ENCODE measurements around the gene SNAI1. TPM values are rescaled to one million over a fixed set of nuclear protein-coding genes. Genes with fewer than 3 reads are reported as not detected.

Gene SNAI1
- total RNA-seq, 1 experiment from 2014 or later: 2.6 TPM

- no peak for DNase-seq (ENCODE audit: low spot score)
Observed at GRCh38 chr20:50037123-50037522, 54.3 kb downstream of the SNAI1 start.

- DNase-seq (ENCODE audit: low spot score): no peak
Observed at GRCh38 chr20:50037575-50037974, 54.8 kb downstream of the SNAI1 start.

GRCh38 chr20:50038169-50038568 is 55.4 kb downstream of the SNAI1 start:
- DNase-seq (ENCODE audit: low spot score): no peak

Other genes with a start within 250 kb of the SNAI1 start
- 9.9 and 10.6 TPM in 2 replicates for gene SLC9A8, start 170.2 kb upstream of the SNAI1 start, total RNA-seq (2014; rRNA removed; shearing (Covaris generic))
- gene SPATA2, start 67.5 kb upstream of the SNAI1 start, total RNA-seq (2014; rRNA removed; shearing (Covaris generic)): 3.4 and 4.5 TPM in 2 replicates
- gene RNF114, start 46.6 kb upstream of the SNAI1 start, total RNA-seq (2014; rRNA removed; shearing (Covaris generic)): 133 and 179 TPM in 2 replicates
- gene UBE2V1, start 130.2 kb downstream of the SNAI1 start, total RNA-seq (2014; rRNA removed; shearing (Covaris generic)): 58.9 and 59.1 TPM in 2 replicates
- 46.3 and 48.7 TPM in 2 replicates for gene PEDS1, start 170.7 kb downstream of the SNAI1 start, total RNA-seq (2014; rRNA removed; shearing (Covaris generic))
- 26.8 and 31.5 TPM in 2 replicates for gene CEBPB, start 207.8 kb downstream of the SNAI1 start, total RNA-seq (2014; rRNA removed; shearing (Covaris generic))